ENCODE results near the gene ACAA2. TPM values are rescaled to one million over a fixed set of nuclear protein-coding genes. Genes with fewer than 3 reads are reported as not detected.

The ACAA2 gene
- total and polyA plus RNA-seq, 2 experiments from 2014 or later = 91.1 to 126 TPM

DNA sequence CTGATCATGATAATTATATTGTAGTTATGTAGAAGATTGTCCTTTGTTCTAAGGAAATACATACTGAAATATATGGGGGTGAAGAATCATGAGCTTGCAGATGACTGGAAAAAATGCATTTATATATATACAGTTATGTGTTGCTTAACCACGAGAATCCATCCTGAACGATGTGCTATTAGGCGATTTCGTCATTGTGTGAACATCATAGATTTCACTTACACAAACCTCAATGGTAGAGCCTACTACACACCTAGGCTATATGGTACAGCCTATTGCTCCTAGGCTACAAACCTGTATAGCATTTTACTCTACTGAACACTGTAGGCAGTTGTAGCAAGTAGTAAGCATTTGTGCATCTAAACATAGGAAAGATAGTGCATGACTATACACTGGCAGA is 2.6 kb upstream of the ACAA2 start:
- no peaks in the 10 kb centered on the region for H3K27me3 ChIP-seq (ENCODE audit: insufficient read depth)
- DNase-seq (ENCODE audit: low spot score) (no peak), ATAC-seq (no peak)
- peaks cover 24% of the 10 kb centered on the region for H3K79me2 ChIP-seq (replicated peaks; ENCODE audit: insufficient read depth)
- Mint-ChIP-seq H3K36me3 (ENCODE audit: low read depth) (peaks cover 7% of the 10 kb centered on the region; the same call in 2 of the 3 replicates), H3K4me3 (no peak overlapping the region), H3K27ac (no peak overlapping the region), H3K27me3 (ENCODE audit: insufficient read depth, low read depth, poor library complexity) (peaks cover 4% of the 10 kb centered on the region), H3K4me1 (peaks cover 22% of the 10 kb centered on the region), H3K9me3 (peaks cover 2% of the 10 kb centered on the region; the same call in 2 of the 3 replicates)
- TF ChIP-seq STAT1 (IDR thresholded peaks at IDR 0.05; ENCODE audit: unreplicated experiment) (no peak), CREB1 (CRISPR knock-in tag; IDR thresholded peaks at IDR 0.05; ENCODE audit: low read depth) (no peak), ZNF331 (CRISPR knock-in tag; IDR thresholded peaks at IDR 0.05; ENCODE audit: low read depth) (no peak), EZH2 (IDR thresholded peaks at IDR 0.05; ENCODE audit: low read depth, unreplicated experiment) (no peak), POLR2AphosphoS5 (IDR thresholded peaks at IDR 0.05; ENCODE audit: low read depth) (no peak)
- TF ChIP-seq, protein P1, sequence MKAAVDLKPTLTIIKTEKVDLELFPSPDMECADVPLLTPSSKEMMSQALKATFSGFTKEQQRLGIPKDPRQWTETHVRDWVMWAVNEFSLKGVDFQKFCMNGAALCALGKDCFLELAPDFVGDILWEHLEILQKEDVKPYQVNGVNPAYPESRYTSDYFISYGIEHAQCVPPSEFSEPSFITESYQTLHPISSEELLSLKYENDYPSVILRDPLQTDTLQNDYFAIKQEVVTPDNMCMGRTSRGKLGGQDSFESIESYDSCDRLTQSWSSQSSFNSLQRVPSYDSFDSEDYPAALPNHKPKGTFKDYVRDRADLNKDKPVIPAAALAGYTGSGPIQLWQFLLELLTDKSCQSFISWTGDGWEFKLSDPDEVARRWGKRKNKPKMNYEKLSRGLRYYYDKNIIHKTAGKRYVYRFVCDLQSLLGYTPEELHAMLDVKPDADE (IDR thresholded peaks at IDR 0.05) = no peak
- TF ChIP-seq, protein P2, sequence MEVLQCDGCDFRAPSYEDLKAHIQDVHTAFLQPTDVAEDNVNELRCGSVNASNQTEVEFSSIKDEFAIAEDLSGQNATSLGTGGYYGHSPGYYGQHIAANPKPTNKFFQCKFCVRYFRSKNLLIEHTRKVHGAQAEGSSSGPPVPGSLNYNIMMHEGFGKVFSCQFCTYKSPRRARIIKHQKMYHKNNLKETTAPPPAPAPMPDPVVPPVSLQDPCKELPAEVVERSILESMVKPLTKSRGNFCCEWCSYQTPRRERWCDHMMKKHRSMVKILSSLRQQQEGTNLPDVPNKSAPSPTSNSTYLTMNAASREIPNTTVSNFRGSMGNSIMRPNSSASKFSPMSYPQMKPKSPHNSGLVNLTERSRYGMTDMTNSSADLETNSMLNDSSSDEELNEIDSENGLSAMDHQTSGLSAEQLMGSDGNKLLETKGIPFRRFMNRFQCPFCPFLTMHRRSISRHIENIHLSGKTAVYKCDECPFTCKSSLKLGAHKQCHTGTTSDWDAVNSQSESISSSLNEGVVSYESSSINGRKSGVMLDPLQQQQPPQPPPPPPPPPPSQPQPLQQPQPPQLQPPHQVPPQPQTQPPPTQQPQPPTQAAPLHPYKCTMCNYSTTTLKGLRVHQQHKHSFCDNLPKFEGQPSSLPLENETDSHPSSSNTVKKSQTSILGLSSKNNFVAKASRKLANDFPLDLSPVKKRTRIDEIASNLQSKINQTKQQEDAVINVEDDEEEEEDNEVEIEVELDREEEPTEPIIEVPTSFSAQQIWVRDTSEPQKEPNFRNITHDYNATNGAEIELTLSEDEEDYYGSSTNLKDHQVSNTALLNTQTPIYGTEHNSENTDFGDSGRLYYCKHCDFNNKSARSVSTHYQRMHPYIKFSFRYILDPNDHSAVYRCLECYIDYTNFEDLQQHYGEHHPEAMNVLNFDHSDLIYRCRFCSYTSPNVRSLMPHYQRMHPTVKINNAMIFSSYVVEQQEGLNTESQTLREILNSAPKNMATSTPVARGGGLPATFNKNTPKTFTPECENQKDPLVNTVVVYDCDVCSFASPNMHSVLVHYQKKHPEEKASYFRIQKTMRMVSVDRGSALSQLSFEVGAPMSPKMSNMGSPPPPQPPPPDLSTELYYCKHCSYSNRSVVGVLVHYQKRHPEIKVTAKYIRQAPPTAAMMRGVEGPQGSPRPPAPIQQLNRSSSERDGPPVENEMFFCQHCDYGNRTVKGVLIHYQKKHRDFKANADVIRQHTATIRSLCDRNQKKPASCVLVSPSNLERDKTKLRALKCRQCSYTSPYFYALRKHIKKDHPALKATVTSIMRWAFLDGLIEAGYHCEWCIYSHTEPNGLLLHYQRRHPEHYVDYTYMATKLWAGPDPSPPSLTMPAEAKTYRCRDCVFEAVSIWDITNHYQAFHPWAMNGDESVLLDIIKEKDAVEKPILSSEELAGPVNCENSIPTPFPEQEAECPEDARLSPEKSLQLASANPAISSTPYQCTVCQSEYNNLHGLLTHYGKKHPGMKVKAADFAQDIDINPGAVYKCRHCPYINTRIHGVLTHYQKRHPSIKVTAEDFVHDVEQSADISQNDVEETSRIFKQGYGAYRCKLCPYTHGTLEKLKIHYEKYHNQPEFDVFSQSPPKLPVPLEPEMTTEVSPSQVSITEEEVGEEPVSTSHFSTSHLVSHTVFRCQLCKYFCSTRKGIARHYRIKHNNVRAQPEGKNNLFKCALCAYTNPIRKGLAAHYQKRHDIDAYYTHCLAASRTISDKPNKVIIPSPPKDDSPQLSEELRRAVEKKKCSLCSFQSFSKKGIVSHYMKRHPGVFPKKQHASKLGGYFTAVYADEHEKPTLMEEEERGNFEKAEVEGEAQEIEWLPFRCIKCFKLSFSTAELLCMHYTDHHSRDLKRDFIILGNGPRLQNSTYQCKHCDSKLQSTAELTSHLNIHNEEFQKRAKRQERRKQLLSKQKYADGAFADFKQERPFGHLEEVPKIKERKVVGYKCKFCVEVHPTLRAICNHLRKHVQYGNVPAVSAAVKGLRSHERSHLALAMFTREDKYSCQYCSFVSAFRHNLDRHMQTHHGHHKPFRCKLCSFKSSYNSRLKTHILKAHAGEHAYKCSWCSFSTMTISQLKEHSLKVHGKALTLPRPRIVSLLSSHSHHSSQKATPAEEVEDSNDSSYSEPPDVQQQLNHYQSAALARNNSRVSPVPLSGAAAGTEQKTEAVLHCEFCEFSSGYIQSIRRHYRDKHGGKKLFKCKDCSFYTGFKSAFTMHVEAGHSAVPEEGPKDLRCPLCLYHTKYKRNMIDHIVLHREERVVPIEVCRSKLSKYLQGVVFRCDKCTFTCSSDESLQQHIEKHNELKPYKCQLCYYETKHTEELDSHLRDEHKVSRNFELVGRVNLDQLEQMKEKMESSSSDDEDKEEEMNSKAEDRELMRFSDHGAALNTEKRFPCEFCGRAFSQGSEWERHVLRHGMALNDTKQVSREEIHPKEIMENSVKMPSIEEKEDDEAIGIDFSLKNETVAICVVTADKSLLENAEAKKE (CRISPR knock-in tag; IDR thresholded peaks at IDR 0.05) = no peak
- TF ChIP-seq, protein P3, sequence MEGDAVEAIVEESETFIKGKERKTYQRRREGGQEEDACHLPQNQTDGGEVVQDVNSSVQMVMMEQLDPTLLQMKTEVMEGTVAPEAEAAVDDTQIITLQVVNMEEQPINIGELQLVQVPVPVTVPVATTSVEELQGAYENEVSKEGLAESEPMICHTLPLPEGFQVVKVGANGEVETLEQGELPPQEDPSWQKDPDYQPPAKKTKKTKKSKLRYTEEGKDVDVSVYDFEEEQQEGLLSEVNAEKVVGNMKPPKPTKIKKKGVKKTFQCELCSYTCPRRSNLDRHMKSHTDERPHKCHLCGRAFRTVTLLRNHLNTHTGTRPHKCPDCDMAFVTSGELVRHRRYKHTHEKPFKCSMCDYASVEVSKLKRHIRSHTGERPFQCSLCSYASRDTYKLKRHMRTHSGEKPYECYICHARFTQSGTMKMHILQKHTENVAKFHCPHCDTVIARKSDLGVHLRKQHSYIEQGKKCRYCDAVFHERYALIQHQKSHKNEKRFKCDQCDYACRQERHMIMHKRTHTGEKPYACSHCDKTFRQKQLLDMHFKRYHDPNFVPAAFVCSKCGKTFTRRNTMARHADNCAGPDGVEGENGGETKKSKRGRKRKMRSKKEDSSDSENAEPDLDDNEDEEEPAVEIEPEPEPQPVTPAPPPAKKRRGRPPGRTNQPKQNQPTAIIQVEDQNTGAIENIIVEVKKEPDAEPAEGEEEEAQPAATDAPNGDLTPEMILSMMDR (conservative IDR thresholded peaks at IDR 0.05; ENCODE audit: low read depth in 2 of 2) = no peak
- no peaks in the 10 kb centered on the region for H3F3A ChIP-seq (replicated peaks; ENCODE audit: low read depth)
- no peaks in the 10 kb centered on the region for H3K9me2 ChIP-seq (ENCODE audit: insufficient read depth)
- H3K27ac ChIP-seq (ENCODE audit: low read depth) = no peak overlapping the region
- H3K4me1 ChIP-seq (ENCODE audit: insufficient read depth) = peaks cover 15% of the 10 kb centered on the region
- H3K4me3 ChIP-seq = no peak overlapping the region
- H3K4me2 ChIP-seq = no peak overlapping the region
- no peaks in the 10 kb centered on the region for H4K20me1 ChIP-seq (replicated peaks; ENCODE audit: insufficient read depth)
- H2AFZ ChIP-seq = no peak overlapping the region
- no peaks in the 10 kb centered on the region; the same call in 1 of the 2 replicates for H3K36me3 ChIP-seq (ENCODE audit: insufficient read depth)

Data from GM23338 (cell line).